NCI-H446 treated with DMSO at 0.1 percent for 48 hours (cell line): ENCODE measurements around the gene KCTD6.

Source experiments
- DNase-seq: peaks from one replicate; lab custom pipeline; 2025; lab: John Stamatoyannopoulos, UW

KCTD6 gene

DNA sequence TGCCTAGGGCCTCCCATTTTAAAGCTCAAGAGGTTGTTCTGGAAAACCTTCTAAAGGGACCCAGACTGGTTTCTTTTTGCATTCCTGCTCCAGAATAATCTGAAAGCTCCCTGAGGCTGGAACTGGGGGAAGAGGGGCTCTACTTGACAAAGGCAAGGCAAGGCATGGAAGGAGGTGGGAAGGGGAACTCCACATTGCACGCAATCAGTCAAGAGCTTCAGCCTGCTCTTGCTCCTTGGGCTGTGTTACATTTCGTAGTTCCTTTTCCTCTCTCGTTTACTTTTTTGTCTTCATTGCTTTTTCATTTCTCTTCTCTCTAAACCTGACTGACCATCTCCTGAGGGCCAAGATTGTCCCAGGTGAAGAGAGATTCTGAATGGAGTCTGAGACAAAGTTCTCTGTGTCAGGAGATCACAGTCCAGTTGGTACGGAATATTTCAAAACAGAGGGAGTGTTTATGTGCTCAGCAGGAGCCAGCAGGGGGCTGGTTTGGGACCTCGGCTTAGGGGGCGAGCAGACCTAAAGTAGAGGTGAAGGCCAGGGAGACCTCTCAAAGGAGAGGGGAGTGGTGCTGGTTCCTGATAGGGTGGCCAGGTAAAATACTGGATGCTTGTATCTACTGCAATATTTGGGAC lies 6.0 kb upstream of the KCTD6 start:
- DNase-seq: no peak

DNA sequence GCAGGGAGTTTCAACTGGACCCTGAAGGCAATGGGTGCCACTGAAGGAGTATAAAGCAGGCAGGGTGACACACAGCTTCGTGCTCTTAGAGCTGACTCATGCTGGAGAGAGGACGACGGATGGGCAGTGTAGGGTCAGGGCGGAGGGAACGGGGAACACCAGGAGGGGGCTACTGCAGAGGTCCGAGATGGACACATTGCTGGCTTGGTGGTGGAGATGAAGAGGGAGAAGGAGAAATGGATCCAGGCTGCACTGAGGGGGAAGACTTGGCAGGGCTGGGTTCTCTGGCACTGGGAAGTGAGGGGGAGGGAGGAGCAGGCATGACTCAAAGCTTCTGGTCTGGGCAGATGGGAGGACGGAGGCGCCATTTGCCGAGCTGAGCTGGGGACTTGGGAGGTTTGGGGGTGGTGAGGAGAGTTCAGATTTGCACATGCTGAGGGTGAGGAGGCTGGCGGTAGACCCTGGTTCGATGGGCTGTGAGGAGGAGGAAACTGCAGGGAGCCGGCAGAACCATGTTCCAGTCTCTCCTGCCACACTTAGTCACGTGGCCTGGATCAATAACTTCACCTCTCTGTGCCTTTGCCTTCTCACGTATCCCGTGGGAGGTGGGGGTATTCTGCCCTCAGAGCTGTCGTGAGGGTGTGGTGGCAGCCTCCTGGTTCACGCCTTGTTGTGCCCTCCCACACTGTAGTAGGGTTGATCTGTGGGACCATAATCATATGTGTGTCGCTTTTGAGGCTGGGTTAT lies 4.6 kb upstream of the KCTD6 start:
- DNase-seq: no peak

DNA sequence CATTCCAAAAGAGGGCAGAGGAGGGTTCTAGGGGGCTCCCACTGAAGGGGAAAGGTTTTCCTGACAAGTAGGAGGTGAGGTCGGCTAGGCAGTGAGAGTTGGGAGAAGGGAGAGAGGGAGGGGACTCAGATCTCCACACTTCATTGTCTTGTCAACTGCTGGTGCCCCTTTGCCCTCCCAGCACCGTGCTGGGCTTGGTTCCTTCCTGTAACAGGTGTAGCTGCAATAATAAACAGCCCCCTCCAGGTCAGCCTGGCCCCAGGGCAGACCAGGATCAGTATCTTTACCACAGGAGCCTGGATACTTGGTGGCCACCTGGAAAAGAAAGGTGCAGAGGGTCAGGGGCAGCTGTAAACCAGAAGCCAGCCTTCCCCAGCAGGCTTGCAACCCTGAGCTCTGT lies 2.9 kb upstream of the KCTD6 start:
- DNase-seq: no peak

DNA sequence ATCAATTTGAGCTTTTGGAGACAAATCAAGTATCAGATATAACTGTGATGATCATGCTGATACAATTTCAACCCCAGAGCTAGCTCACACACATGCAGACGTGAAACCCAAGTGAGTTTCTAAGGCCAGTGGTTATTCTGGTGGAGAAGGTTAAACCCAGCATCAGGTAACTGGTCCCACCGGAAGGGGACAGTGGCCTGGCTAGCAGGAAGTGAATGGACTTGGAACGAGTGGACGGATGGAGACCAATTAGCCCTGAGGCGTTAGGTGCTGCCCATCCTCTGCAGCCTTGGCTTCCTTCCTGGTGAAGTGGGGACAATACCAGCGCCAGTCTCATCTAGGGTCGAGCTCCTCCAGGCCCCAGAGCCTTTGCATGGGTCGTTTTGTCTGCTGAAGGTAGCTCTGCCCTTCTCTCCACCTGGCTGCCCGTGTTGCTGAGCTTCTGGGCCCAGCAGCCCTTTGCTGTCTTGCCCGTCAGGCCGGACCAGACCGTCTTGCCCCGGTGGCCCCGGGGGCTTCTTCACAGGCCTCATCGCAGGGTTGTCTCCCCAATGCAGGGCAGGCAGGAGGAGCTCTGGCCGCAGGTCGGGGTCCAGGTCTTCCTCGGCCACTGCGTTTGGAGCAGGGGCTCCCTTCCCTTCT lies 915 bp upstream of the KCTD6 start:
- DNase-seq: no peak

DNA sequence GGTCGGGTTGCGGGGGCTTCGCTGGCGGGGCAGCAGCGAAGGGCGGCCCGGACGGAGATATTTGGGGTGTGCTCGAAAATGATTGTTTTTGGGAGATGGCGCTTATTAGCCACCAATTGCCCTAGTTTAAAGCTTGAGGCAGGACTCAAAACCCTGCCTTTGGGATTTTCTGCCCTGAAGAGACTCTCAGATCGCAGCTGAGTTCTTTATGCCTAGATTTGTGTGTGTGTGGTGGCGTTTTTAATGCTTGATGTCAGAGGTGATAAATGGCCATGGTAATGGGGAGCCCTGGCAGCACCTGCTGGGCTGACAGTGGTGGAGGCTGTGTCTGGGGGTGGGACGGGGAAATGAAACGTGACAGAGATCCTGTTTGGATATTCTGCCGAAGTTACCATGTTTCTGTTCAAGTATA lies 604 bp downstream of the KCTD6 start:
- no peak for DNase-seq

DNA sequence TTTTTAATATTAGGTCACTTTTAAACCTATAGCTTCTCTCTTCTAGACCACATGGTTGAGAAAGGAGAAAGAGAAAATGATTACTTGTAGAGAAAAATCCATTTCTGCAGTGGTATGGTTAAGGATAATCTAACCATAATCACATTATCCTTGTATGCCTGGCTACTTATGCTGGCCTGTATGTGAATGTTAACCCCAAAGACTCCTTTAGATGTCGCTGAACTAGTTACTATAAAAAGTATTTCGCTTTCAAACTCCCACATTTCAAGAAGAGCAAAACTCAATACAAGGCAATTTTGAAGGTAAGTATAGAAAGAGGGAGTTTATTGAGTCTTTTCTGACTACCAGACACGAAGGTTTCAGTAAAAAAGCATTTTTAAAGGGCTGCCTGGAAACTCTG lies 2.2 kb downstream of the KCTD6 start:
- no peak for DNase-seq

DNA sequence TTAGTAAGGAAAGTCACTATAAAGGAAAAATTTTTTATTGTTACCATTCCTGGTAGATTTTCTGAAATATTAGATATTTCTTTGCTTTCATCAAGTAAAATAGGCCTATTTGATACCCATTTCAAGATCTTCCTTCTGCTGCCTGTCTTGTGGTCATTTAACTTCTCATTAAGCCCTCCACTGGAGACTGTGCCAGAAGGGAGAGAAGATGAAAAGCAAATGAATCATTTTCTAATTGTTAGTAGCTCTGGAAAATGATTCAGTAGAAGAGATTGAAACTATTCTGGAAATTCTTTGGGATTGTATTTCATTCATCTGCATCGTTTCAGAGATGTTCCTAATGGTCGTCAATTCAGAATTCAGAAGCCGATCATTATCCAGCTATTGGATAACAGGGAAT lies 3.2 kb downstream of the KCTD6 start:
- DNase-seq: no peak

DNA sequence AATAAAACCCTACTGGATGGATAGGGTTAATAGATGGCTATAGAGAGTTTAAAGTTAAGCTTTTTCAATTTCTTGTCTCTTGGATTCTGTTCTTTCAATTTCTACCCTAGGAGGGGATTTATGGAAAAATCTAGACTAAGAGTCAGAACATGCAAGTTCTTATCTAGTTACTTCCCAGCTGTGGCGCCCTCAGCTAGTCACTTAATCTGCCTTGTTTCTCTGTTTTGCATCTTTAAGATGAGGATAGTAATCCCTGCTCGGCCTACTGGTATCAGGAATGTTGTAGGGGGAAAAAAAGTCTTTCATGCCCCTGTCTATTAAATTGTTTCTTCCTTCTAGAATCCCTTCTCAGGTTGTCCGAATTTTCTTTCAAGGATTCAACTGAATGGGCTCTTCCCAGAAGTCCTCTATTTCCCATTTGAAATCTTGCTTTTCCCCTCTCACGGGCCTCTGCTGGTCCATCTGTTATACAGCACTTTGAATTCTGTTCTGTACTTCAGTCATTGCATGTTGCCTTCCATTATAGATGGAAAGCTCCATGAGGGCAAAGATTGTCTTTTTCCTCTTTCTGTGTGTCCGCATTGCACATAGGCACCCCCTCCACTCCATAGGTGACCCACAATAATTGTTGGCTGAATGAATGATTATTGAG lies 4.4 kb downstream of the KCTD6 start:
- no peak for DNase-seq

DNA sequence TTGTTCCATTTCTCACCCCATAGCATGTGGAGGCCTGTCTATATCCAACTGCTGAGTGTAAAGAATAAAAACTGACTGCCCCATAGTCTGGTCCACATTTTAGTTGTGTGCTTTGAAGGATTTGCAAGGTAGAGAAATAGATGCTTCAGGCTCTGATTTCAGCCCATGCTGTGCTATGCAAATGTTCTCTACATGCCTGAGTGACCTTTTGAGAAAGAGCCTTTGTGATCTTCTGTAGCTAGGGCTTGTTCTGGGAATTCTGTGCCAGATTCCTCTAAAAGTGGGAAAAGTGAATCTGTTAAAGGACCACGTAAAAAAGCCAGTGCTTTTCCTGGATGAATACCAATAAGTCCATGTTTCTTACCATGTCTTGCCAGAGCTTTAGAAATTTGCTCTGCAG lies 5.2 kb downstream of the KCTD6 start:
- DNase-seq: peak; percentile 60

DNA sequence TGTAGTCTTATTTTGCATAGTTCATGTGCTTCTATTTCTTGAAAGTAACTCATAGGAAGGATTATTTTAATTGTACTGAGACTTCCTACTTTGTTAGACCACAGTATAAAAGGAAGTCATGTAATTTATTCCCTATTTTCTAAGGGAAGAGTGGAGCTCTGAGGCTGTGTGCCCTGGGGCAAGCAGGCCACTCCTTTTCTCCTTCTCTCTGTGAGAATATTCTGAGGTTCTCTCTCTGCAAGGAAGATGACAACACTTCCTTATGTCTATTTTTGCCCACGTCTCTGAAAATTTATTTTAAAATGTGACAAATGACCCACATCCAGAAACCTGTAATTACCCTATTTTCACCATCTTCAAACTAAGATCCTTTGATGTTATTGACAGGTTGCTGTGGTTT lies 11.0 kb downstream of the KCTD6 start:
- no peak for DNase-seq

DNA sequence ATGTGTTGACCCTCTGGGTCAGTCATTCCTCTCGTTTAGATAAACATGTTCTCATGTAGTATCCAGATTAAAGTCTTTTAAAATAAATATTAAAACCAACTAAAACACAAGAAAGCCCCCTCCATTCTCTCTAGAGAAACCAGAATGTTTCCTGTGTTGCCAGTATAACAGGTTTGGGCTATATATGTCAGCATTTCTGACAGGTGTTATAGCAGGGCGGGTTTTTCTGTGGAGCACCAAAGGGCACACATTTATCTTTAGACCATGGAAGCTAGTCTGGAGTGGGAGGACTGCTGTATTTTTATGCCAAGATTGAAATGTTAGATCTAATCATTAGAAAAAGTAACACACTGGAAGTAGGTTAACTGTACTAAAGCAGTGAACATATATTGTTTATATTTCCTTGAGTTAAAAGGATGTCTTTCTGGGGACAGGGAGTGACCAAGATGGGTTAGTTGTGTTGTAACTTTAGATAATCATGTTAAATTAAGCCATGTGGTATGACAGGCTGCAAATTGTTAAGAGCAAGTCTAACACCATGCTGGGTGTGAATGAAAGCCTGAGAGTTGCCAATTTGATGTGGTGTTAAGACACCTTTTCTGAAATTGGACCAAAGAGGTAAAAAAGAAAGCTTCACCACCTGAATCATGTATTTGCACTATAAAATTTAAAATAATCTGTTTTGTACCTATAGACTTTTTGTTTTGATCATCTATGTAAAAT lies 15.6 kb downstream of the KCTD6 start:
- no peak for DNase-seq

DNA sequence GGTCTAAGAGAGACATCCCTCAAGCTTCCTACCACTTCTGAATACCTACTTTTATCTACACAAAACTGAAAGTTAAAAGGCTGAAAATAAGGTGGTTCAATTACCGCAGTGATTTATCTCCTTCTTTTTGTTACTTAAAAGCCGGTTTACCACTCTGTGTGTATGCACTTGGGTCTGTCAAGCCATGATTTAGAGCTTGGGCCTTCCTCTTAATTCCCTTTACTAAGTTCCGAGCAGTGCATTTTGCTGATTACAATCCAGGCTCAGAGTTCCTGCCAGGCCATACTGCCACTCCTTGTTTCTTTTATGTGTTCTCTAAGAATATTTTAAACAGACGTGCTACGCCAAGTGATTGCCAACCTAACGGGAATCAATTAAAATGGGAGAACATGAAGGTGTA lies 16.5 kb downstream of the KCTD6 start:
- no peak for DNase-seq

DNA sequence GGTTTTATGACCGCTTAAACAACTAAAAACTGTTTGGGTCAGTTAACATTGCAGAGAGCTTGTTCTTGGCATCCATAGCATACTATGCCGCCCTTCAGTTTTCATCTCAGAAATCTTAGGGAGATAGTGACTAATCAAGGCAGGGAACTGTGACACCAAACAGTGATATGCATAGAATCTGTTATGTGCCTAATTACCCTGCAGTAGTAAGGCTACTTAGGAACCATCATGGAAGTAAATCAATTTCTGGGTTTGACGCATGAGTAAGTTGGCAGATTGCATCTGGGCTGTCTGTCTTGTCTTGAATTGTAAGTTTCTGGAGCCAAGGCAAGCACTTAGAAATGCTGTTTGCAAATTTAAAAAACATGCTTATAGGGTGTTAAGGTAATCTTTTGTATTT lies 22.5 kb downstream of the KCTD6 start:
- DNase-seq: no peak

DNA sequence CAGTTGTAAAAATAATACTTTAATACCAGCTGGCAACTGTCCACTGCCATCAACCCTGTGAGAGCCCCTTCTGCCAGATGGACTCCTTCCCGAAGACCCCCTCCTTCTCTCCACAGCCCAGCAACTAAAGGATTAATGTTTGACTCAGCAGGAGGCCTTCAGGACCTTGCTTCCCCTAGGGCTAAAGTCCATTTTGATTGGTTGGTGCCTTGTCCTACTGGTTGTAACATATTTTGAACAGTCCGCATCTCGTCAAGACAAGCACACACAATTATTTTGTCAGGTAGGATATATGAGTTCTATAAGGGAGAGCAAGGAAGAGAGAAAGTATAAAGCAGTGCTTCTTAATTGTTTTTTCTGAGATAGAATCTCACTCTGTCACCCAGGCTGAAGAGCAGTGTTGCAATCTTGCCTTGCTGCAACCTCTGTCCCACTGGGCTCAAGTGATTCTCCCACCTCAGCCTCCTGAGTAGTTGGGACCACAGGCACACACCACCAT lies 26.4 kb downstream of the KCTD6 start:
- peak; percentile 57 for DNase-seq

DNA sequence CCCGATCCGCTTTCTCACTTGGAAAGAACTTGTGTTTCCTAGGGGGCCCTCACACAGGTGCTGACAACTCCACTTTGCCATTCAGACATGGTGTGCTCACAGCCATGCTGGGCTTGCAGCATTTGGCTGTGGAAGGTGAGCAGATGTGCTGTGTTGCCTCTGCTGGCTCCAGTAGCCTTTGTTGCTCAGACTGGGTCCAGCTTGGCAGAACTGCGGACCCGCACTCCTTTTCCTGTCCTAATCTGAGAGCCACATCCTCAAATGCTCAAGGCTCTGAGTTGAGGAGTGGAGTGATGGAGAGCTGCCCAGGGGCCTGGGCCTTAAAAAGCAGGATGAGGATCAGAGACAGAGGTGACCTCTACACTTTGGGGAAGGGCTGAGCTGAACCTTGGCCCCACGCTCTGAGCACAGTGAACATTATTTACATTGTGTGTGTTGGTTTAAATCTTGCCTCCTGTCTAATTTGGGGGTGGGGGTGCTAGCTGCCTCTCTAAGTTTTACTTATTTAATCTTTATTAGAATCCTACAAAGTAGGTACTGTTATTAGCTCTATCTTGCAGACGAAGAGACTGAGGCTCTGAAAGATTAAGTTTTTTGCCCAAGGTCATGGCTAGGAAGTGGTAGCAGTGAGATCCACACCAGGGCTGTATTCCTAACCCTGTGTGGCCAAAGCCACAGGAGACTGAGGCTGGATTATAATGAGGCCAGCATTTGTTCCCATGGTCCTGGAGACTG lies 27.9 kb downstream of the KCTD6 start:
- no peak for DNase-seq

DNA sequence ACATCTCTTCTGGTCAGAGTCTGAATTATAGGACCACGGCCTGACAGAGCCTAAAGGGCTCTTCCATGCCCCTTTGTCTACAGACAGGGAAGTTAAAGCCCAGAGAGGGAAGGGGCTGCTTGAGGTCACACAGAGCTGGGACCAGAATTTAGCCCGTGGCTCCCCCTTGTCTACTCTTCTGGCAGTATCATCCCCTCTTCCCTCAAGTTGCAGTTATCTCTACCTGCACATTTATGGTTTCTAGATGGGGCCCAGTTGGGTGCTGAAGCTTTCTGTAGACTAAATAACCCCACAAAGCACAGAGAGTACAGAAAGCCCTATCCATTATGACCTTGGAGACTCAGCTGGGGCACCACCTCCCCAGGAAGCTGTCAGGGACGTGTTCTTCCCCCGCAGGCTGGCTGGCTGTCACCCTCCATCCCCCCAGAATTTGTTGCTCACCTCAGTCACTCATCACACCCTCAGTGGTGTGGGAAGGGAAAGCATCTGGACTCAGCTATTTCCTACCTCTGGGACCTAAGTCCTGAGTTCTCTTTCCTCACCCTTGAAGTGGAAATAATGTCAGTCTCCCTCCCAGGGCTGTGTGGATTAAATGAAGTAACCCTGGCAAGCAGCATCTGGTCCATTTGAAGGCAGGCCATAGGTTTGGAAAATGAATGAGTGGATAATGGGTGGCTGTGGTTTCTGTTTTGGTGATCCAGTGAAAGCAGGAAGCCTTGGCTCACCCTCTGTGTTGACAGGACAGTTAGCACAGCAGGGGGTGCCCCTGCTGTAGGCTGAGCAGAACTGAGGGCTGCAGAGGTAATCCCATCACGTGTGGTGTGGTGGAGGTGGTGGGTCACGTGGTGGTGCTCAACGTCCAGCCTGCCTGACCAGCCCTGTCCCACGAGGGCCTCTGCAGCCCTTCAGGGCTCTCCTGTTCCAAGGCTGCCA lies 28.8 kb downstream of the KCTD6 start:
- peak; percentile 18 for DNase-seq

DNA sequence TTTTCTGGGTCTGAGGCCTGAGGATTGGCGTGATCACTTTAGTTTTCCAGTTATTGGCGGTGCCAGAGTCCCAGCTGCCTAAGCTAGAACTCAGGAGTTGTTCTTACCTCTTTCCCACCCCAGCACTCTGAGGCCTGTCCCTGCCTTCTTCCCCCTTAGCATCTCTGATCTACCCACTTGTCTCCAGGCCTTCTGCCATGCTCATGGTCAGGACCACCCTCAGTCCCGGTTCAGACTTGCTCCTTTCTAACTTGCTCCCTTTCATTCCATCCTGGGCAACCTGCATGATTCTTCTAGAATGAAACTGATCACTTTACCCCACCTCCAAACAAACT lies 29.4 kb downstream of the KCTD6 start:
- no peak for DNase-seq

DNA sequence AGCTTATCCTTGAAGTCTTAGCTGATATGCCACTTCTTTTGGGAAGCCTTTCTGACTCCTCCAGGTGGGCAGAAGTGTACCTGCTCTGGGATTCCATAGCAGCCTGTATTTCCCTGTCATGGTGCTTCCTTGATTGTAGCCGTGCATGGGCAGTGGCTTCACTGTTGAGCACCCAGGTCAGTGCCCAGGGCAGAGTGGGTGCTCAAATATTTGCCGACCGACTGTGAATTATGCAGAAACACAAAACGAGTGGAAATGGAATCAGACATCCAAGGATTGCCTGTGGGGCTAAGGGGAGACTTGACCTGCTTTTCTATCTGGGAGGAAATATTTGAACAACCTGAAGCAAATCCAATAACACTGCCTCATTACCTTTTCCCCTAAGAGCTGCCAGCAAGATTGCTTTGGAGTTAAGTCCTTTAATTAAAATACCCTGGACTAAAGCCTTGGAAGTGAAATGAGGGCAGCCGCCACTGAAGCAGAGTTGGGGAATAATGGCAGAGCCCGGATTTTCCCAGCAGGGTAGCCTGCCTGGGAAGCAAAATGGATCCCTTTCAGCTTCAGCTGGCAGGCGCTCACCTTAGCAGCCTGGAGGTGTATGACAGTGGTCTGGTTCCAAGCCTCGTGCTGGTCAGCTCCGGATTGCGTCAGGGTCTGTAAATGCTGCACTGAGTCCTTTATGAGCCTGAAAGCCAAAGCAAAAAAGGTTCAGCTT lies 30.2 kb downstream of the KCTD6 start:
- no peak for DNase-seq

DNA sequence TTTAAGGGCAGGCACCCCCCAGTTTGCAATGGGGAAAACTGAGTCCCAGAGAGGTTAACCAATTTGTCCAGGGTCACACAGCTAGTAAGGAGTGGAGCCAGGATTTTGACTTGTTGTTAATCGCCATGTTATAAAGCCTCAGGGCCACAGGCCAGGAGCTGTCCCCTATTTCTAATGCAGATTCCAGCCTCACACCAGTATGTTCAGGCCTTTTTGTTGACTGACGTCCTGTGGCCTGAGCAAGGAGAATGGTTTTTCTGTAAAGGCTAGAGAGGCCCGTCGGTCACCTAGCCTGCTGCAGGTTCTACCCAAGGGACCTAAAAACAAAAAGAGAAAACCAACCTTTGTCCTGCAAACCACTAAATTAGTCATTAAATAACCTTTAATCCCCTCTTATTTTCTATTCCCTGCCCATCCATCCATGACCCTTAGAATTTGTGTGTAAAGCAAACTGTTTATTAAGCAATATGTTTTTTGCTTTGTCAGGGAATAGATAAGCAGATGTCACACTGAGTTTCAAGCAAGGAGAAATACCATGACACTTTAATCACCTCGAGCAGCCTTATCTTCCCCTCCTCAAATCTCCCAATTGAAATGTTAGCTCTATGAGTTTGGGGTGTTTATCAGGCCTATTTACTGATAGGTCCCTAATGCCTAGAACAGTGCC lies 31.0 kb downstream of the KCTD6 start:
- DNase-seq: no peak
